Measurements from ENCODE around the gene PFKP.

Gene PFKP

DNA sequence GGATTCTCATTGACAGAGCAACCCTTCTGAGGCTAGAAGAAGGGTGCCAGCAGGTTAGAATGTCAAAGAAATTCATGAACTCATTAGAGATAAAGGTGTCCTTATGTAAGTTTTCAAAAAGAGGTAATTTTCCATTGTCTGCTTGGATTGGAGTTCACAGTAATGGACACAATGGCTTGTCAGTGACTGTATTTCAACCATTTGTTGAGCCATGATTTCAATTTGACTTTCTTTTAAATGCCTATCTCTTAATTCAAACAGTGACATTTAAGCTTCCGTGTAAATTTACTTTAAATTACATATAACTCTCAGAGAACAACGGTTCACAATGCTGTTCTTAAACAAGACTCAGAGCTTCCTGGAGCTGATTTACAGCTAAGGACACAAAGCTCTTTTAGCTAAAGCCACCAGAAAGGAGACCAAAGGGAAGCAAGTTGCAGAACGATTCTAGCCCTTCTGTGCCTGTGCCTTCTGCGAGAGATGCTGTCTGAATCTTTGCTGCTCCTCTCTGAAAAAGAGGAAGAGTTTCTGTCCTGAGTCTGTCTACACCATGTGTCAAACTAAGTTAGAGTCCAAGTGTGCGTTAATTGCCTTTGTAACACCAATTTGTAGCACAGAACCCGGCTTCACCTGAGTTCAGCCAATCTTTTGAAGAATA is 42.2 kb upstream of the PFKP start:
- DNase-seq (ENCODE audit: low read depth) = no peak
- TF ChIP-seq, protein P1, sequence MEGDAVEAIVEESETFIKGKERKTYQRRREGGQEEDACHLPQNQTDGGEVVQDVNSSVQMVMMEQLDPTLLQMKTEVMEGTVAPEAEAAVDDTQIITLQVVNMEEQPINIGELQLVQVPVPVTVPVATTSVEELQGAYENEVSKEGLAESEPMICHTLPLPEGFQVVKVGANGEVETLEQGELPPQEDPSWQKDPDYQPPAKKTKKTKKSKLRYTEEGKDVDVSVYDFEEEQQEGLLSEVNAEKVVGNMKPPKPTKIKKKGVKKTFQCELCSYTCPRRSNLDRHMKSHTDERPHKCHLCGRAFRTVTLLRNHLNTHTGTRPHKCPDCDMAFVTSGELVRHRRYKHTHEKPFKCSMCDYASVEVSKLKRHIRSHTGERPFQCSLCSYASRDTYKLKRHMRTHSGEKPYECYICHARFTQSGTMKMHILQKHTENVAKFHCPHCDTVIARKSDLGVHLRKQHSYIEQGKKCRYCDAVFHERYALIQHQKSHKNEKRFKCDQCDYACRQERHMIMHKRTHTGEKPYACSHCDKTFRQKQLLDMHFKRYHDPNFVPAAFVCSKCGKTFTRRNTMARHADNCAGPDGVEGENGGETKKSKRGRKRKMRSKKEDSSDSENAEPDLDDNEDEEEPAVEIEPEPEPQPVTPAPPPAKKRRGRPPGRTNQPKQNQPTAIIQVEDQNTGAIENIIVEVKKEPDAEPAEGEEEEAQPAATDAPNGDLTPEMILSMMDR (IDR thresholded peaks at IDR 0.05; ENCODE audit: insufficient read depth, low read depth, low read length, missing control alignments) = no peak
- no peak overlapping the region for H3K4me3 ChIP-seq (ENCODE audit: low read depth, low read length)

DNA sequence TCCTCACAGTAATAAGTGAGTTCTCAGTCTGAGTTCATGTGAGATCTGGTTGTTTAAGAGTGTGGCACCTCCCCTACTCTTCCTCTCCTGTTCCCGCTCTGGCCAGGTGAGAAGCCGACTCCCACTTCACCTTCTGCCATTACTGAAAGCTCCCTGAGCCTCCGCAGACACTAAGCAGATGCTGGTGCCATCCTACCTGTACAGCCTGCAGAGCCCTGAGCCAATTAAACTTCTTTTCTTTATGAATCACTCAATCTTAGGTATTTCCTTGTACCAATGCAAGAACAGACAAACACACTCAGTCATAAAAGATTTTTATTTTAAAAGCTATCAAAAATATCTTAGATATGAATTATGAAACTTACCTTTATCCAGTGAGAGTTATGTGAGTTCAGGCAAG is 39.5 kb upstream of the PFKP start:
- TF ChIP-seq, protein P1 (IDR thresholded peaks at IDR 0.05; ENCODE audit: insufficient read depth, low read depth, low read length, missing control alignments) = no peak
- DNase-seq (ENCODE audit: low read depth) = no peak
- H3K4me3 ChIP-seq (ENCODE audit: low read depth, low read length) = no peak overlapping the region

DNA sequence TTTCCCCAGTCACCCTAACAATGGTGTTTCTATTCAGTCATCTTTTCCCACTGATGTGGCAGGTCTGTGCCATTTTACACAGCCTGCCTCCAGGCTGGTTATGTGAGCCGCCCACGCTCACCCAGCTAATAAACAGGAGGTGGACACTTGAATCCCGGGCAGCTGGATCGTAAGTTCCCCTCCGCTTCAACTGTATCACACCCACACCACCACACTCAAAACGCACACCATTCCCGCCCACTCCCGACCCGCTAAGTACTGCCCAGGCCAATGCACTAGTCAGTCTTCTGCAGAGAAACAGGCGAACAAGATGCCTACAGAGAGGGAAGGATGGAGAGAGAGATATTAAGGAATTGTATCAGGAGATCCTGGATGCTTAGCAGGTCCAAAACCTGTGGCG is 38.9 kb upstream of the PFKP start:
- TF ChIP-seq, protein P1 (IDR thresholded peaks at IDR 0.05; ENCODE audit: insufficient read depth, low read depth, low read length, missing control alignments) = no peak
- H3K4me3 ChIP-seq (ENCODE audit: low read depth, low read length) = no peak overlapping the region
- no peak for DNase-seq (ENCODE audit: low read depth)

DNA sequence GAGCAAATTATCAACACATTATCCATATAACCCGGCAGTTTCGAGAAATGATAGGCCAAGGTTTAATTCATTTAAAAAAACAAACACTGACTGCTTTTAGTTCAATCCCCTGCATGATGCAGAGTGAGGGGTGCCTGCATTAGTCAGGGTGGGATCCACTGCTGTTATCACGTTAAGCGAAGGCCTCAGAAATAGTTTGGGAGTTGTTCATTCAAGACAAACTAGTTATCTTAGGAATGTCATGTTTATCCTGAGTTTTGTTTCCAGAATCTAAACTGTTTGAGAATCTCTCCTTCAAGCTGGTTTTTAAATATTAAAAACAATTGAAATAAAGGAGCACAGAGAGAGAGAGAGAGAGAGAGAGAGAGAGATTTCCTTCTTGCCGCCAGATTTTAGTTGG is 36.6 kb upstream of the PFKP start:
- TF ChIP-seq, protein P1 (IDR thresholded peaks at IDR 0.05; ENCODE audit: insufficient read depth, low read depth, low read length, missing control alignments) = no peak
- no peak for DNase-seq (ENCODE audit: low read depth)
- no peak overlapping the region for H3K4me3 ChIP-seq (ENCODE audit: low read depth, low read length)

DNA sequence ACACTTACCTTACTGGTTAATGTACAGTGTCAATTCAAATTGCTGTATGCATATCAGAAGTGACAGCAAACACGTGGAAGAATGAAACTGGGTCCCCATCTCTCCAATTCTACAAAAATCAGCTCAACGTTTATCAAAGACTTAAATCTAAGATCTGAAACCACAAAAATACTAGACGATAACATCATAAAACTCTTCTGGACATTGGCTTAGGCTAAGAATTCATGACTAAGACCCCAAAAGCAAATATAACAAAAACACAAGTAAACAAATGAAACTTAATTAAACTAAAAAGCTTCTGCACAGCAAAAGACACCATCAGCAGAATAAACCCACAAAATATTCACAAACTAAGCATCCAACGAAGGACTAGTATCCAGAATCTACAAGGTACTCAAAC is 35.9 kb upstream of the PFKP start:
- no peak for DNase-seq (ENCODE audit: low read depth)
- TF ChIP-seq, protein P1 (IDR thresholded peaks at IDR 0.05; ENCODE audit: insufficient read depth, low read depth, low read length, missing control alignments) = no peak
- H3K4me3 ChIP-seq (ENCODE audit: low read depth, low read length) = no peak overlapping the region

DNA sequence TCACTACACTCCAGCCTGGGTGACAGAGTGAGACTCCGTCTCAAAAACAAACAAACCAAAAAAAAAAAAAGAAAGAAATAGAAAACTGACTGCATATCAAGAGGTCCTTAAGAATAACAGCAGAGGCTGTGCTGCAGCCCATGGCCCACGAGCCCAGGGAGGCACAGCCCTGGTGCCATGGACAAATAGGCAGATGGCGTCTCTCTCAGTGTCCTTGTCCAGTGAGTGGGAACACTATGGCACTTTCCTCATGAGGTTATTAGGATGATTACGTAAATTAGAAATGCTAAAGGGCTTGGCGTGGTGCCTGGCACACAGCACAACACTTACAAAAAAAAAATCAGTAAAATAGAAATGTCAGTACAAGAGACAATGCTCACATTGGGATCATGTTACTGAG is 33.4 kb upstream of the PFKP start:
- no peak overlapping the region for H3K4me3 ChIP-seq (ENCODE audit: low read depth, low read length)
- no peak for DNase-seq (ENCODE audit: low read depth)
- TF ChIP-seq, protein P1 (IDR thresholded peaks at IDR 0.05; ENCODE audit: insufficient read depth, low read depth, low read length, missing control alignments) = no peak

DNA sequence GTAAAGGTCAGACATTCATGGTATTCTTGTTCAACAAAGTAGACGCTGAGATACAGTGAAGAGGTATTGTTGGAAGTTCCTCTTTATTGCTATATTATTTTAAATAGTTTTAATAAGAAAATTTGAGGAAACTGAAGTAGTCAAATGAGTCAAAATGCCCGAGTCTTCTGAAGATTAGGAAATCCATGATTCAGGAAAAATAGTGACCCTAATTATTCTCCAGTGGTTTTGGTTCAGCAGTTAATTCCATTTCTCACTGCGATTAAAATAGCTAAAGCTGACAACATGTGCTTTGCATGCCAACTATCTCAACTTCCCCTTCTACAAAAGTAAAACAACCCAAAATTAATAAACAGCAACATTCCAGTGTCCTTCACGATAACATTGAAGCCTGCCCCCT is 32.7 kb upstream of the PFKP start:
- DNase-seq (ENCODE audit: low read depth) = no peak
- TF ChIP-seq, protein P1 (IDR thresholded peaks at IDR 0.05; ENCODE audit: insufficient read depth, low read depth, low read length, missing control alignments) = no peak
- H3K4me3 ChIP-seq (ENCODE audit: low read depth, low read length) = no peak overlapping the region
